ENCODE measurements around the gene ASZ1. TPM values are rescaled to one million over a fixed set of nuclear protein-coding genes. Genes with fewer than 3 reads are reported as not detected.

Gene ASZ1
- total RNA-seq, 1 donor, result under 0.01 TPM

GRCh38 chr7:117349570-117349969, 77.7 kb downstream of the ASZ1 start:
- no peak overlapping the region for H3K4me3 ChIP-seq (ENCODE audit: low read depth, low read length)
- no peak for TF ChIP-seq CTCF (IDR thresholded peaks at IDR 0.05; ENCODE audit: insufficient read depth, low read depth, low read length)
- DNase-seq (ENCODE audit: low read depth), result no peak

DNA sequence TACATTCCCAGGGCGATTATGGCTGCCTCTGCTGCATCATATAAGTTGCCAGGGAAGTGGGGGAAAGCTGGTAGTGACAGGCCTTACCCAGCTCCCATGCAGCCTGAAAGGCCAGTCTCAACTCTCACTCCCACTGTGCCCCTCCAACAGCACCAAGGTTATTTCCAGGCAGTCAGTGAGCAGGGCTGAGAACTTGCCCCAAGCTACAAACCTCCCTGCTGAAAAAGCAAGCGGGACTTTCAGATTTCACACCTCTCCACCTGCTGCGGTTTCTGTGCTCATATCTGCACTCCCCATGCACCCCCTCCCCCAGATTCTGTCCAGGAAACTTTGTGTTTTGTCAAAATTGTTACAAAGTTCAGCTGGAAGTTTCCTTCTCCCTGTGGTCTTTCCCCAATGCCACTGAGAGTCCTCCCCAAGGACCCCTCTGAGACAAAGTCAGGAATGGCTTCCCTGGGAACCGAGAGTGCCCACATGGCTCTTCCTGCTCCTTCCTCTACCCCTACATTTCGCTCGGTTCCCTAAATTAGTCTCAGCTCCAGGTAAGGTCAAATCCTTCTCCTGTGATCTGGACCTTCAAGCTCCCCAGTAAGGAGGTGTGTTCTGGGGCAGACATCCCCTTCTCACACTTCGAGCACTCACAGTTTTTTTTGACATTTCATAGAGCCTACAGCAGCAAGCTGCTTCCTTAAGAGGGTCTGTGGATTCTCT, 79.2 kb downstream of the ASZ1 start:
- no peak for TF ChIP-seq CTCF (IDR thresholded peaks at IDR 0.05; ENCODE audit: insufficient read depth, low read depth, low read length)
- no peak overlapping the region for H3K4me3 ChIP-seq (ENCODE audit: low read depth, low read length)
- DNase-seq (ENCODE audit: low read depth), result no peak

DNA sequence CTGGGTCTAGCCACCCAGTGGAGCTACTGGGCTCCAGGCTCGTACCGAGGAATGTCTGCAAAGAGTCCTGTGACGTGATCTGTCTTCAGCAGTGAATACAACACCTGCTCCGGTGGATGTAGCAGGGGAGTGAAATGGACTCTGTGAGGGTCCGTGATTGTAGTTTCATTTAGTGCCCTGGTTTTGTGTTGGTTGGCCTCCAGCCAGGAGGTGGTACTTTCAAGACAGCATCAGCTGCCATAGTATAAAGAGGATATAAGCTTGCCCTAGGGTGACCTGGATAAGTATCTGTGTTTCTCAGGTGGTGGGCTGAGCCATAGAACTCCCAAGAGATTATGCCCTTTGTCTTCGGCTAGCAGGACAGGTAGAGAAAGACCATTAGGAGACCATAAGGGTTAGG, 79.8 kb downstream of the ASZ1 start:
- no peak for DNase-seq (ENCODE audit: low read depth)
- no peak for TF ChIP-seq CTCF (IDR thresholded peaks at IDR 0.05; ENCODE audit: insufficient read depth, low read depth, low read length)

GRCh38 chr7:117346161-117346560, 81.1 kb downstream of the ASZ1 start:
- no peak overlapping the region for H3K4me3 ChIP-seq (ENCODE audit: low read depth, low read length)
- no peak for TF ChIP-seq CTCF (IDR thresholded peaks at IDR 0.05; ENCODE audit: insufficient read depth, low read depth, low read length)
- no peak for DNase-seq (ENCODE audit: low read depth)

More for the DNA sequence above, 79.8 kb downstream of the ASZ1 start:
- H3K4me3 ChIP-seq (ENCODE audit: low read depth, low read length), result no peak overlapping the region

- no peak overlapping the region for H3K4me3 ChIP-seq (ENCODE audit: low read depth, low read length)
- DNase-seq (ENCODE audit: low read depth), result peak; percentile 57
- TF ChIP-seq CTCF (IDR thresholded peaks at IDR 0.05; ENCODE audit: insufficient read depth, low read depth, low read length), result no peak
Measured at GRCh38 chr7:117338020-117338419, 89.3 kb downstream of the ASZ1 start.

DNA sequence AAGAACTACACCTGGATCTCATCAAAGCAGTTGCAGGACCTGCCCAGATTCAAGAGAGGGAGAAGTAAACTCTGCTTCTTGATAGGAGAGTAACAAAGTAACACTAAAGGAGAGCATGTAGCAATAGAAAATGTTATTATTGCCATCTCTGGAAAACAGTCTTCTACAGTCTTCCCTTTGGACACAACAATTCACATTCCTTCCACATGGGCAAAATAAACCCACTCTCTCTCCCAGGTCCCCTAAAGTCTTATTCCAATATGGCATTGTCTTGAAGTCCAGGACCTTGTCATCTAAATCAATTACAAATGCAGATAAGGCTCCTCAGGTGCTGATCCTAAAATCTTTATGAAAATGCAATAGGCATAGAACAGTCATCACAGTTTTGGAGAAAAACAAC, 94.1 kb downstream of the ASZ1 start:
- no peak overlapping the region for H3K4me3 ChIP-seq (ENCODE audit: low read depth, low read length)
- peak; percentile 18 for TF ChIP-seq CTCF (IDR thresholded peaks at IDR 0.05; ENCODE audit: insufficient read depth, low read depth, low read length)
- no peak for DNase-seq (ENCODE audit: low read depth)

- no peak overlapping the region for H3K4me3 ChIP-seq (ENCODE audit: low read depth, low read length)
- no peak for TF ChIP-seq CTCF (IDR thresholded peaks at IDR 0.05; ENCODE audit: insufficient read depth, low read depth, low read length)
- no peak for DNase-seq (ENCODE audit: low read depth)
Measured at GRCh38 chr7:117332031-117332430, 95.3 kb downstream of the ASZ1 start.

Measured in fibroblast of villous mesenchyme (primary cell).